AG10803 (cell line): ENCODE results near the gene NTPCR.

Experiments
- DNase-seq: peaks from one replicate; pipeline ENCODE4 v3.0.0; 2010; ENCODE audit warnings: low read depth
- H3K4me3 ChIP-seq: 2 replicates; pipeline ENCODE4 v1.5.1; 2011; ENCODE audit warnings: mild to moderate bottlenecking, low read length, control low read depth
- TF ChIP-seq, protein P1 (sequence below): conservative IDR thresholded peaks from 2 replicates; pipeline ENCODE4 v1.5.1; 2011; ENCODE audit warnings: mild to moderate bottlenecking, low read length, control low read depth, inconsistent platforms

NTPCR gene

DNA sequence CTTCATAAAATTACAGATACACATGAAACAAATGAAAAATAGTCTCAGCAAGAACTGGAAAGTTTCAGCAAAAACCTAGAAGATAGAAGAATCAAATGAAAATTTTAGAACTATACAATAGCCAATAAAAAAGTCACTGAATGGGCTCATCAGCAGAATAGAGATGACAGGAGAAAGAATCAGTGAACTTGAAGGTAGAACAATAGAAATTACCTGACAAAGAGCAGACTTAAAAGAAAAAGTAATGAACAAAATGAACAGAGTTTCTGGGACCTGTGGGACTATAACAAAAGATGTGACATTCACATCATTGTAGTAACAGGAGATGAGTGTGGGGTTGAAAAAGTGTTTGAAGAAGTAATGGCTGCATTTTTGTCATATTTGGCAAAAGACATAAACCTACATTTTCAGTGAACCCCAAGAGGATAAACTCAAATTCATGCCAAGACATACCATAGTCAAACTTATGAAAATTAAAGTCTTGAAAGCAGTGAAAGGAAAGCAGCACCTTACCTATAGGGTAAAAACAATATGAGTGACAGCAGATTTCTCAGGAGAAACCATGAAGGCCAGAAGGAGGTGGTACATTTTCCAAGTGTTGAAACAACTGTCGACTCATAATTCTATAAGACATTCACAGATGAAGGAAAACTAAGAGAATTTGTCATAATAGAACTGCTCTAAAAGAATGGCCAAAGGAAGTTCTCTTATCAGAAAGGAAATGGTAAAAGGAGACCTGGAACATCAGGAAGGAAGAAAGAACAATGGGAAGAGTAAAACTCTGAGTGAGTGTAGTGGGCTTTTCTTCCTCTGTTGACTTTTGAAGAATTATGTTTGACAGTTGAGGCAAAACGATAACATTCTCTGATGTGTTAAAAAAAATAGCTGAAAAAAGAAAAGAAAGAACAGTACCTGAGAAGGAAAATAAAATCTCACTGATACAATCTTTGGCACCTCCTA is 23.5 kb downstream of the NTPCR start:
- no peak for DNase-seq
- TF ChIP-seq, protein P1, sequence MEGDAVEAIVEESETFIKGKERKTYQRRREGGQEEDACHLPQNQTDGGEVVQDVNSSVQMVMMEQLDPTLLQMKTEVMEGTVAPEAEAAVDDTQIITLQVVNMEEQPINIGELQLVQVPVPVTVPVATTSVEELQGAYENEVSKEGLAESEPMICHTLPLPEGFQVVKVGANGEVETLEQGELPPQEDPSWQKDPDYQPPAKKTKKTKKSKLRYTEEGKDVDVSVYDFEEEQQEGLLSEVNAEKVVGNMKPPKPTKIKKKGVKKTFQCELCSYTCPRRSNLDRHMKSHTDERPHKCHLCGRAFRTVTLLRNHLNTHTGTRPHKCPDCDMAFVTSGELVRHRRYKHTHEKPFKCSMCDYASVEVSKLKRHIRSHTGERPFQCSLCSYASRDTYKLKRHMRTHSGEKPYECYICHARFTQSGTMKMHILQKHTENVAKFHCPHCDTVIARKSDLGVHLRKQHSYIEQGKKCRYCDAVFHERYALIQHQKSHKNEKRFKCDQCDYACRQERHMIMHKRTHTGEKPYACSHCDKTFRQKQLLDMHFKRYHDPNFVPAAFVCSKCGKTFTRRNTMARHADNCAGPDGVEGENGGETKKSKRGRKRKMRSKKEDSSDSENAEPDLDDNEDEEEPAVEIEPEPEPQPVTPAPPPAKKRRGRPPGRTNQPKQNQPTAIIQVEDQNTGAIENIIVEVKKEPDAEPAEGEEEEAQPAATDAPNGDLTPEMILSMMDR: no peak
- no peak overlapping the region for H3K4me3 ChIP-seq

DNA sequence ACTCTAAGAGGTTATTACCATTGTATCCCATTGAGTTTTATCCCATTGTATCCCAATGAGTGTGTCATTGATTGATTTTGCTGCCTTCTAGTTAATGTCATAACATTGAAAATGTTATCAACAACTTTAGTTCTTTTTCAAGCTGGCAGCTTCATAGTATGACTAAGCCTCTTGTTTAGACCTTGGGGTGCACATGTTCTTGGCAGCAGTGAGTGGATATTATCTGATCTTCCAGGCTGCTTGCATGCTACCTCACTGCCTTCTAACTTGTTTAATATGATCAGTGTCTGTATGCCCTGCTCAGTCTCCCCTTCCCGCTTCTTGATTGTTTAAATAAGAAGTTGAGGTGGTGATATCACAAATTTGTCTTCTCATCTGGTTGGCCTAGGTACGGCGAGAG is 24.6 kb downstream of the NTPCR start:
- no peak overlapping the region for H3K4me3 ChIP-seq
- peak; percentile 18 for DNase-seq
- TF ChIP-seq, protein P1: no peak

DNA sequence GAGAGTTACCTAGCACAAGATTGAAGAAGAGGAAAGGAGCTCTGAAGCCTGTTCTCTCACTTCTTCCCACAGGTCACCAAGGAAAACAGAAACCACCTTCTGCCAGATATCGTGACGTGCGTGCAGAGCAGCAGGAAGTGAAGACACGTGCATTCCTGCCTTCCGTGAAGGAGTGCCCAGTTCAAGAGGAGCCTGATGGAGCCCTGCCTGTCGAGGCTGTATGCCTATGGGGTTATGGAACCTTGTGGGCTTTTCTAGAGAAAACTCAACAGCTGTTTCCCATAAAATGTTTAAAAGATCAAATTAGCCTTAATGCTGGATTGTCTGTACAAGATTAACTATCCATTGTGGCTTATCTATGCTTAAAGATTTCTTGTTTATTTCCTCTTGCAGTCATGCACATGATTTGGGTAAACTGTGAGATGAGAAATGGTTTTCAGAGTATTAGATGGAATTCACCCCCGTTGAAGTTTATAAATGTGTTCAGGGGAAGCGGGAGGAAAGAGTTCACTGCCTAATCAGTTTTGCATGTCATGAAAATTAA is 27.8 kb downstream of the NTPCR start:
- TF ChIP-seq, protein P1: no peak
- DNase-seq: no peak
- H3K4me3 ChIP-seq: no peak overlapping the region

DNA sequence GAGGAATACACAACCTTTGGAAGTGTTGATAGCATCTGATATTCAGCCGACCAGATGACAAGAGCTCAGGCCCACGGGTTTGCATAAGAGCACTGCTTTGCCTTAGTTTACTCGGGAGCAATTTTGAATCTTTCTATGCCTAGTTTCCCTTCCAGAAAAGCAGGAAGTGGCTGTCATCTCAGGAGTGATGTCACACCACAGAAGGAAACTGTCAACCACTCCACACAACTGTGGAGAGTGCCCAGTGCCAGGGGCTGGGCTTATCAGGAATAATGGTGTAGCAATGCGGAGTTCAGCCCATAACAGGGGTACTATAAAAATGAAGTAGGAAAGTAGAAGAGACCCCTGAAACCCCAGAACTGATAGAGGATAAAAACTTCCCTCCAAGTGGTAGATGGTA is 28.4 kb downstream of the NTPCR start:
- DNase-seq: no peak
- TF ChIP-seq, protein P1: no peak
- H3K4me3 ChIP-seq: no peak overlapping the region

DNA sequence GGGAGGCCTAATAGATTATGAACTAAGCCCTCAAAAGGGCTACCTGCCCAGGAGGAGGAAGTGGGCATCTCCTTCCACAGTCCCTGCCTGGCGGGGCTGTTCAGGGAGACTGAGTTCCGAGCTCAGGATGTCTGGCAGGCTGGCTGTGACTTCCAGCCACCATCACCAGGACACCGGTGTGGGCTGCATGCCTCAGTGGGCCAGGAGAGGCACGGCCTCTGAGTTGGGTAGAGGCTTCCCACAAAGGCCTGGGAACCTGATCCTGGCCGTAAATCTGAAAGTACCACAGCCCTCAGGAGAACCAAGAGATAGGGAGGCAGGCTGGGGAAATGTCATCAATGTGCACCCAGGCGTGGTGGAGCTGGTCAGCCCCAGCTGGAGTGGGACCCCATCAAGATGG is 29.1 kb downstream of the NTPCR start:
- TF ChIP-seq, protein P1: no peak
- DNase-seq: no peak
- no peak overlapping the region for H3K4me3 ChIP-seq

DNA sequence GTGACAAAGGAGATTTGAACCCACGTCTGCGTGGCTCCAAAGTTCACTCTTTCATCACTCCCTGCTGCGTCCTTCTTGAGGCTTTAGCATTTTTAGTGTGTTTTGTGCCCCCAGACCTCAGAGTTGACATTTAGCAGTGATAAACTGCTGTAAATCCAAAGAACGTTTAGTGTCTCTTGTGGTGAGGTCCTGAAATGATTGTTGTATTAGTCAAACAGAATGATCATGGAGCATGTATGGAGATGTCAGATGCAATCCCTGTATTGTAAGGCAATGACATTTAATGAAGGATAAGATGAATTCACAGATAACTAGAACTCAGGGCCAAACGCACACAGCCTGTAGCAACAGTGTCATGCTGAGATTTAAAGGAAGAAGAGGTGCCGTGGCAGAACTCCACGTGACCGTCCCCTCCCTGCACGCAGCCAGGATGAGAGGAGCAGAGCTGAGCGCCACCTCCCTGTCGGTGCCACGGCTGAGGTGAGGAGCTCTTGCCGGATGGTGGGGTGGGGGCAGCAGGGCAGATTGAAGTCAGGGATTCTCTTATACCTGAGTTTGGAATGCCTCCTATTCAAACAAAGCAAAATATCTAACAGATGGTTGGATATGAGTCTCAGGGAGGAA is 30.1 kb downstream of the NTPCR start:
- TF ChIP-seq, protein P1: no peak
- no peak for DNase-seq
- H3K4me3 ChIP-seq: no peak overlapping the region
